Ishikawa (cell line): Measurements from ENCODE around the gene SPON1.

Source experiments
- CEBPB ChIP-seq: IDR thresholded peaks from 2 replicates; pipeline ENCODE4 v1.6.1; 2012
- EP300 ChIP-seq: IDR thresholded peaks from 2 replicates; pipeline ENCODE4 v1.6.1; 2012; ENCODE audit warnings: borderline replicate concordance
- RAD21 ChIP-seq: IDR thresholded peaks from 2 replicates; pipeline ENCODE4 v1.6.1; 2012; ENCODE audit warnings: low read depth
- TAF1 ChIP-seq: IDR thresholded peaks from 2 replicates; pipeline ENCODE4 v1.6.1; 2012; ENCODE audit warnings: low read depth, mild to moderate bottlenecking
- USF1 ChIP-seq: IDR thresholded peaks from 2 replicates; pipeline ENCODE4 v1.6.1; 2012

GRCh38 chr11:14065681-14066080, 103.2 kb downstream of the SPON1 start:
- TF ChIP-seq RAD21 (no peak), TAF1 (no peak), USF1 (no peak), EP300 (no peak), CEBPB (no peak)
